ENCODE data around the gene ASCC3.

GRCh38 chr6:100468016-100468622, 413.0 kb downstream of the ASCC3 start:
- TF ChIP-seq POLR2A (IDR thresholded peaks at IDR 0.05; ENCODE audit: low read length): no peak
- TF ChIP-seq GATA1 (IDR thresholded peaks at IDR 0.05; ENCODE audit: low read depth, low read length): no peak

Data from erythroblast (primary cell).